Stimulated activated naive B cell treated with anti-CD40 and anti-IgM and Interleukin-4, amounts not matched to agents 10 μg/mL and 1 μg/mL and 100 μg/mL, for 72 hours (primary cell): ENCODE data around the gene RNF135.
"Not testable (repeated sequence)": the region's sequence is repeated elsewhere in the genome, so short reads cannot be mapped to it uniquely, and the experiment has no call there.

Experiments used
- ATAC-seq, 2 donors: fragments of 150-1000 bp; cut with Tn5 transposase; replicated peaks; 2 replicates each; pipeline ENCODE4 v1.10.0; 2021; ENCODE audit warnings: moderate library complexity in 1 of 2
- DNase-seq: peaks from one replicate; pipeline ENCODE4 v3.0.0; 2021
- H3K27ac Mint-ChIP-seq: one replicate; pipeline ENCODE4 v1.8.0; 2022; ENCODE audit warnings: mild to moderate bottlenecking, mixed read lengths
- H3K27me3 Mint-ChIP-seq, 2 donors: one replicate each; pipeline ENCODE4 v1.8.0; 2022; ENCODE audit warnings: mixed read lengths in 2 of 2
- H3K36me3 Mint-ChIP-seq, 2 donors: one replicate each; pipeline ENCODE4 v1.8.0; 2022; ENCODE audit warnings: mixed read lengths in 2 of 2, mild to moderate bottlenecking in 1 of 2
- H3K4me1 Mint-ChIP-seq, 2 donors: one replicate each; pipeline ENCODE4 v1.8.0; 2022; ENCODE audit warnings: mixed read lengths in 2 of 2, mild to moderate bottlenecking in 1 of 2
- H3K4me3 Mint-ChIP-seq, 2 donors: one replicate each; pipeline ENCODE4 v1.8.0; 2022; ENCODE audit warnings: mild to moderate bottlenecking in 2 of 2, mixed read lengths in 2 of 2, moderate library complexity in 1 of 2
- H3K9me3 Mint-ChIP-seq, 2 donors: one replicate each; pipeline ENCODE4 v1.8.0; 2022; ENCODE audit warnings: mixed read lengths in 2 of 2, mild to moderate bottlenecking in 1 of 2

The RNF135 gene

GRCh38 chr17:30942308-30943079 is 28.3 kb upstream of the RNF135 start:
- Mint-ChIP-seq H3K27me3 (no peaks in the 10 kb centered on the region), H3K4me3 (no peak overlapping the region), H3K9me3 (no peaks in the 10 kb centered on the region), H3K27ac (no peak overlapping the region), H3K36me3 (peaks cover 56 to 57% of the 10 kb centered on the region in 2 donors), H3K4me1 (peaks cover 5 to 16% of the 10 kb centered on the region in 2 donors)
- no peak for ATAC-seq
- DNase-seq = no peak

- no peak for ATAC-seq
- peaks cover 42 to 44% of the 10 kb centered on the region in 2 donors for H3K36me3 Mint-ChIP-seq
- H3K4me3 Mint-ChIP-seq = no peak overlapping the region
- H3K27me3 Mint-ChIP-seq = no peaks in the 10 kb centered on the region
- DNase-seq = no peak
- no peak overlapping the region for H3K27ac Mint-ChIP-seq
- no peaks in the 10 kb centered on the region for H3K9me3 Mint-ChIP-seq
- H3K4me1 Mint-ChIP-seq = peaks cover 17 to 43% of the 10 kb centered on the region in 2 donors
These were observed 23.0 kb upstream of the RNF135 start for GRCh38 chr17:30947796-30948195.

- H3K4me1 Mint-ChIP-seq = peaks cover 32 to 67% of the 10 kb centered on the region in 2 donors
- H3K27ac Mint-ChIP-seq = no peak overlapping the region
- no peak for DNase-seq
- ATAC-seq = no peak
- no peak overlapping the region for H3K4me3 Mint-ChIP-seq
- H3K36me3 Mint-ChIP-seq = peaks cover 34 to 39% of the 10 kb centered on the region in 2 donors
- H3K27me3 Mint-ChIP-seq = no peaks in the 10 kb centered on the region
- no peaks in the 10 kb centered on the region for H3K9me3 Mint-ChIP-seq
These were observed 20.6 kb upstream of the RNF135 start for GRCh38 chr17:30950189-30950588.

GRCh38 chr17:30950669-30951399 is 20.0 kb upstream of the RNF135 start:
- no peaks in the 10 kb centered on the region for H3K9me3 Mint-ChIP-seq
- peaks cover 33 to 68% of the 10 kb centered on the region in 2 donors for H3K4me1 Mint-ChIP-seq
- no peaks in the 10 kb centered on the region for H3K27me3 Mint-ChIP-seq
- peaks cover 29 to 35% of the 10 kb centered on the region in 2 donors for H3K36me3 Mint-ChIP-seq
- no peak for ATAC-seq
- H3K27ac Mint-ChIP-seq = peak overlapping the region; percentile 31
- DNase-seq = no peak
- H3K4me3 Mint-ChIP-seq = no peak overlapping the region

- peaks cover 45 to 83% of the 10 kb centered on the region in 2 donors for H3K4me1 Mint-ChIP-seq
- DNase-seq = no peak
- H3K36me3 Mint-ChIP-seq = peaks cover 38 to 45% of the 10 kb centered on the region in 2 donors
- no peaks in the 10 kb centered on the region for H3K9me3 Mint-ChIP-seq
- no peaks in the 10 kb centered on the region for H3K27me3 Mint-ChIP-seq
- ATAC-seq = peak; percentile 61 to 71
- H3K4me3 Mint-ChIP-seq = peak overlapping the region; percentile 9 to 13
- no peak overlapping the region for H3K27ac Mint-ChIP-seq
These were observed 18.0 kb upstream of the RNF135 start for GRCh38 chr17:30952638-30953393.

- ATAC-seq (peak; percentile 30 to 32), DNase-seq (no peak)
- no peaks in the 10 kb centered on the region for H3K9me3 Mint-ChIP-seq
- H3K4me3 Mint-ChIP-seq = no peak overlapping the region
- no peaks in the 10 kb centered on the region for H3K27me3 Mint-ChIP-seq
- H3K27ac Mint-ChIP-seq = no peak overlapping the region
- peaks cover 41 to 51% of the 10 kb centered on the region in 2 donors for H3K36me3 Mint-ChIP-seq
- H3K4me1 Mint-ChIP-seq = peaks cover 56 to 90% of the 10 kb centered on the region in 2 donors
These were observed 16.6 kb upstream of the RNF135 start for GRCh38 chr17:30954046-30954830.

GRCh38 chr17:30956764-30957374 is 14.0 kb upstream of the RNF135 start:
- H3K4me1 Mint-ChIP-seq = peaks cover 63 to 94% of the 10 kb centered on the region in 2 donors
- ATAC-seq = peak; percentile 15 to 51
- H3K27me3 Mint-ChIP-seq = no peaks in the 10 kb centered on the region
- no peaks in the 10 kb centered on the region for H3K9me3 Mint-ChIP-seq
- H3K4me3 Mint-ChIP-seq = peak overlapping the region; percentile 14 to 48
- H3K36me3 Mint-ChIP-seq = peaks cover 32 to 37% of the 10 kb centered on the region in 2 donors
- peak overlapping the region; percentile 59 for H3K27ac Mint-ChIP-seq
- no peak for DNase-seq

- Mint-ChIP-seq H3K27me3 (no peaks in the 10 kb centered on the region), H3K36me3 (peaks cover 25 to 32% of the 10 kb centered on the region in 2 donors), H3K4me1 (peaks cover 60 to 94% of the 10 kb centered on the region in 2 donors), H3K27ac (peak overlapping the region; percentile 81), H3K9me3 (no peaks in the 10 kb centered on the region), H3K4me3 (no peak overlapping the region)
- ATAC-seq (no peak), DNase-seq (no peak)
These were observed 13.1 kb upstream of the RNF135 start for GRCh38 chr17:30957741-30958140.

- Mint-ChIP-seq H3K27ac (peak overlapping the region; percentile 81), H3K9me3 (no peaks in the 10 kb centered on the region), H3K27me3 (no peaks in the 10 kb centered on the region), H3K4me1 (peaks cover 56 to 94% of the 10 kb centered on the region in 2 donors), H3K36me3 (peaks cover 25 to 30% of the 10 kb centered on the region in 2 donors), H3K4me3 (peak overlapping the region; percentile 30 to 62)
- DNase-seq (no peak), ATAC-seq (peak; percentile 78 to 79)
These were observed 12.7 kb upstream of the RNF135 start for GRCh38 chr17:30958187-30958586.

- peak overlapping the region; percentile 48 to 74 for H3K4me3 Mint-ChIP-seq
- H3K36me3 Mint-ChIP-seq = peaks cover 17 to 20% of the 10 kb centered on the region in 2 donors
- DNase-seq (peak; percentile 44), ATAC-seq (peak; percentile 80 to 82)
- H3K9me3 Mint-ChIP-seq = no peaks in the 10 kb centered on the region
- H3K27ac Mint-ChIP-seq = no peak overlapping the region
- H3K27me3 Mint-ChIP-seq = no peaks in the 10 kb centered on the region
- peaks cover 40 to 67% of the 10 kb centered on the region in 2 donors for H3K4me1 Mint-ChIP-seq
These were observed 9.3 kb upstream of the RNF135 start for GRCh38 chr17:30961209-30962188.

GRCh38 chr17:30964312-30964711 is 6.5 kb upstream of the RNF135 start:
- H3K9me3 Mint-ChIP-seq, H3K27ac Mint-ChIP-seq, DNase-seq, ATAC-seq, H3K27me3 Mint-ChIP-seq, H3K4me3 Mint-ChIP-seq, H3K36me3 Mint-ChIP-seq: not testable (repeated sequence)
- peaks cover 26 to 53% of the 10 kb centered on the region in 2 donors for H3K4me1 Mint-ChIP-seq

- Mint-ChIP-seq H3K27me3 (no peaks in the 10 kb centered on the region), H3K9me3 (no peaks in the 10 kb centered on the region), H3K4me3 (no peak overlapping the region), H3K36me3 (no peaks in the 10 kb centered on the region), H3K4me1 (peaks cover 26 to 53% of the 10 kb centered on the region in 2 donors), H3K27ac (no peak overlapping the region)
- DNase-seq (no peak), ATAC-seq (no peak)
These were observed 6.0 kb upstream of the RNF135 start for GRCh38 chr17:30964876-30965275.
